AG04450 (cell line): ENCODE data around the gene OR5H15. TPM values are rescaled to one million over a fixed set of nuclear protein-coding genes. Genes with fewer than 3 reads are reported as not detected.

ENCODE experiments used
- CTCF ChIA-PET: fragments of 300-600, 350-600 bp; formaldehyde crosslinking; extraction: SDS; loops from one replicate; lab custom pipeline; 2022; ENCODE audit warnings: antibody characterized with exemption, inconsistent platforms; lab: Charles Lee
- POLR2A ChIA-PET: fragments of 350-600 bp; formaldehyde crosslinking; extraction: SDS; loops from one replicate; lab custom pipeline; 2021; ENCODE audit warnings: antibody characterized with exemption, inconsistent platforms; lab: Yijun Ruan, JAX
- DNase-seq: peaks from one replicate; pipeline ENCODE4 v3.0.0-alpha.2; 2011; ENCODE audit warnings: low read depth, low spot score
- H3K27ac ChIP-seq: one replicate; pipeline ENCODE4 v1.5.1; 2012; ENCODE audit warnings: low read depth, low read length, control low read depth
- H3K27me3 ChIP-seq: one replicate; pipeline ENCODE4 v1.6.0; 2012; ENCODE audit warnings: low read length; ENCODE audit not compliant: control insufficient read depth, insufficient read depth
- H3K4me3 ChIP-seq: 2 replicates; pipeline ENCODE4 v1.5.1; 2011; ENCODE audit warnings: mild to moderate bottlenecking, low read depth, low read length, control low read depth
- H3K9me3 ChIP-seq: 2 replicates; pipeline ENCODE4 v1.5.1; 2012; ENCODE audit warnings: low read length; ENCODE audit not compliant: control insufficient read depth, insufficient read depth
- polyA plus RNA-seq: library from polyadenylated mRNA; depleted of rRNA; stranded (reverse); fragments of >200 nt; gene quantifications from 2 replicates; pipeline ENCODE4 v1.2.3, GENCODE V29; 2011; rRNA removed
- TF ChIP-seq, protein P1 (sequence below): IDR thresholded peaks from 2 replicates; pipeline ENCODE4 v1.5.1; 2011; ENCODE audit warnings: low read depth, low read length, control low read depth, inconsistent platforms

OR5H15 gene
- polyA plus RNA-seq, 1 experiment, result not detected

DNA sequence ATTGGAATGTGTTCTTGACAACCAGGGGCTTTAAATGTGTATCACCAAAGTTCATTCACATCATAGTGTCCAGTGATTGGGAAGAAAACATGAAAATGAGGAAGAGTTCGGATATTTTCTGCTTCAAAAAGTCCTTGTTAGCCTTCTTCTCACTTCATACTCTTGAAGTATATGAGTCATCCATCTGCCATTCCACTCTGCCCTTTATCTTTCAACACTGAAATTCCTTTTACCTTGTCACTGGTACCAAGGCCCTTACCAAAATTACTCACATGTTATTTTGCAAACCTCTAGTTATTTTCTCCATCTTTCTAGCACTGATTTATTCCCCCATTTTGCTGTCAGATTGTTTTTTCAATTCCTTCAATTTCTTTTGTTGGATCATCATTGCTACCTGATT is 32.5 kb downstream of the OR5H15 start:
- Histone ChIP-seq H3K27ac (no peak overlapping the region), H3K9me3 (no peaks in the 10 kb centered on the region), H3K4me3 (no peak overlapping the region), H3K27me3 (no peaks in the 10 kb centered on the region)
- no peak for DNase-seq
- TF ChIP-seq, protein P1, sequence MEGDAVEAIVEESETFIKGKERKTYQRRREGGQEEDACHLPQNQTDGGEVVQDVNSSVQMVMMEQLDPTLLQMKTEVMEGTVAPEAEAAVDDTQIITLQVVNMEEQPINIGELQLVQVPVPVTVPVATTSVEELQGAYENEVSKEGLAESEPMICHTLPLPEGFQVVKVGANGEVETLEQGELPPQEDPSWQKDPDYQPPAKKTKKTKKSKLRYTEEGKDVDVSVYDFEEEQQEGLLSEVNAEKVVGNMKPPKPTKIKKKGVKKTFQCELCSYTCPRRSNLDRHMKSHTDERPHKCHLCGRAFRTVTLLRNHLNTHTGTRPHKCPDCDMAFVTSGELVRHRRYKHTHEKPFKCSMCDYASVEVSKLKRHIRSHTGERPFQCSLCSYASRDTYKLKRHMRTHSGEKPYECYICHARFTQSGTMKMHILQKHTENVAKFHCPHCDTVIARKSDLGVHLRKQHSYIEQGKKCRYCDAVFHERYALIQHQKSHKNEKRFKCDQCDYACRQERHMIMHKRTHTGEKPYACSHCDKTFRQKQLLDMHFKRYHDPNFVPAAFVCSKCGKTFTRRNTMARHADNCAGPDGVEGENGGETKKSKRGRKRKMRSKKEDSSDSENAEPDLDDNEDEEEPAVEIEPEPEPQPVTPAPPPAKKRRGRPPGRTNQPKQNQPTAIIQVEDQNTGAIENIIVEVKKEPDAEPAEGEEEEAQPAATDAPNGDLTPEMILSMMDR, result no peak
- ChIA-PET POLR2A (no interaction called here), CTCF (no interaction called here)

DNA sequence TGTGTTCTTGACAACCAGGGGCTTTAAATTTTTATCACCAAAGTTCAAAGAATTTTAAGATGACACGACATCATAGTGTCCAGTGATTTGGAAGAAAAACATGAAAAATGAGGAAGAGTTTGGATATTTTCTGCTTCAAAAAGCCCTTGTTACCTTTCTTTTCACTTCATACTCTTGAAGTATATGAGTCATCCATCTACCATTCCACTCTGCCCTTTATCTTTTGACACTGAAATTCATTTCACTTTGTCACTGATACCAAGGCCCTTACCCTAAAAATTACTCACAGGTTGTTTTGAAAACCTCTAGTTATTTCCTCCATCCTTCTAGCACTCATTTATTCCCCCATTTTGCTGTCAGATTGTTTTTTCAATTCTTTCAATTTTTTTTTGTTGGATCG is 42.7 kb downstream of the OR5H15 start:
- Histone ChIP-seq H3K27ac (no peak overlapping the region), H3K9me3 (no peaks in the 10 kb centered on the region), H3K4me3 (no peak overlapping the region), H3K27me3 (no peaks in the 10 kb centered on the region)
- DNase-seq, result no peak
- ChIA-PET CTCF (no interaction called here), POLR2A (no interaction called here)
- TF ChIP-seq, protein P1, result no peak

- Histone ChIP-seq H3K4me3 (no peak overlapping the region), H3K27me3 (no peaks in the 10 kb centered on the region), H3K9me3 (no peaks in the 10 kb centered on the region), H3K27ac (no peak overlapping the region)
- DNase-seq, result no peak
- POLR2A ChIA-PET, result no interaction called here
- CTCF ChIA-PET, result no interaction called here
- TF ChIP-seq, protein P1, result no peak
Measured at GRCh38 chr3:98213276-98213675, 46.8 kb downstream of the OR5H15 start.

DNA sequence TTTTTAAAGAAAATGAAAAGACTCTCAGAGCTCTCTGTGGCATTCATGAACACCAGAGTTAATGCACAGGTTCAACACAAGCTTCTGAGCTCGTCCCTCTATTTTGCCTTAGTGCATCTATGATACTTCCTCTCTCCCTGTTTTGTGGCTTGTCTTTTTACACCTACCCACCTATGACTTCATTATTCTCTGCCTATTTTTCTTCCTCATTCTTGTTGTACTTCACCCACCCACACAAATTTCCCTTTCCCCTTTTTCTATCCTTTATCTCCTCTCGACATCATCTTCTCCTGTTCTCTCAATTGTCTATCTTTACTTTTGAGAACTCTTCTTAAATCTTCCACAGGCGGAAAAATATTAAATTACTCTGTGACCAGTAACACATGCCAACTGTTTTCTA is 48.6 kb downstream of the OR5H15 start:
- no peaks in the 10 kb centered on the region for H3K27me3 ChIP-seq
- TF ChIP-seq, protein P1, result no peak
- H3K9me3 ChIP-seq, result no peaks in the 10 kb centered on the region
- H3K27ac ChIP-seq, result no peak overlapping the region
- H3K4me3 ChIP-seq, result no peak overlapping the region
- no peak for DNase-seq
- ChIA-PET POLR2A (no interaction called here), CTCF (no interaction called here)

Other genes starting within 250 kb of the OR5H15 start
- 23.1 and 27.3 TPM in 2 replicates for gene RIOX2, start 194.3 kb upstream of the OR5H15 start, polyA plus RNA-seq
- gene GABRR3, start 131.4 kb upstream of the OR5H15 start, polyA plus RNA-seq, result not detected in 2 replicates
- not detected in 2 replicates for gene OR5AC2, start 79.5 kb upstream of the OR5H15 start, polyA plus RNA-seq
- gene OR5H1, start 36.0 kb upstream of the OR5H15 start, polyA plus RNA-seq, result not detected in 2 replicates
- gene OR5H14, start 19.2 kb upstream of the OR5H15 start, polyA plus RNA-seq, result not detected in 2 replicates
- gene OR5H6, start 97.5 kb downstream of the OR5H15 start, polyA plus RNA-seq, result not detected in 2 replicates
- not detected in 2 replicates for gene OR5H2, start 115.8 kb downstream of the OR5H15 start, polyA plus RNA-seq
- not detected in 2 replicates for gene OR5K4, start 187.2 kb downstream of the OR5H15 start, polyA plus RNA-seq
- not detected in 2 replicates for gene OR5K3, start 224.0 kb downstream of the OR5H15 start, polyA plus RNA-seq